Measurements from ENCODE around the gene SLC27A6.
A peak's percentile ranks its signal among the peaks of the same experiment; 100 is the strongest.
"Not testable (repeated sequence)": the region's sequence is repeated elsewhere in the genome, so short reads cannot be mapped to it uniquely, and the experiment has no call there.

The SLC27A6 gene

GRCh38 chr5:128949847-128950546 is 15.3 kb upstream of the SLC27A6 start:
- H3K4me3 ChIP-seq (replicated peaks; ENCODE audit: low read depth, low read length): no peak overlapping the region
- TF ChIP-seq CTCF (IDR thresholded peaks at IDR 0.05; ENCODE audit: low read length, missing control alignments): no peak
- no peak for DNase-seq (ENCODE audit: low read depth)

DNA sequence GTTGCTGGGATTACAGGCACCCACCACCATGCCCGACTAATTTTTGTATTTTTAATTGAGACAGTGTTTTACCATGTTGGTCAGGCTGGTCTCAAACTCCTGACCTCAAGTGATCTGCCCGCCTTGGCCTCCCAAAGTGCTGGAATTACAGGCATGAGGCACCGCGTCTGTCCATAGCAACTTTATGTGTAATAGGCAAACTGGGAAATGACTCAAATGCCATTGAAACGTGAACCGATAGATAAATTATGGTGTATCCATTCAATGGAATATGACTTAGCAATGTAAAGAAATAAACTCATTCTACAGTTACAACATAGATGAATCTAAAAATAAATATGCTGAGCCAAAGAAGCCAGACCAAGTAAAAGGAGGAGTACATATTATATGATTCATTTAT is 14.0 kb upstream of the SLC27A6 start:
- not testable (repeated sequence) for H3K4me3 ChIP-seq (replicated peaks; ENCODE audit: low read depth, low read length); DNase-seq (ENCODE audit: low read depth)

DNA sequence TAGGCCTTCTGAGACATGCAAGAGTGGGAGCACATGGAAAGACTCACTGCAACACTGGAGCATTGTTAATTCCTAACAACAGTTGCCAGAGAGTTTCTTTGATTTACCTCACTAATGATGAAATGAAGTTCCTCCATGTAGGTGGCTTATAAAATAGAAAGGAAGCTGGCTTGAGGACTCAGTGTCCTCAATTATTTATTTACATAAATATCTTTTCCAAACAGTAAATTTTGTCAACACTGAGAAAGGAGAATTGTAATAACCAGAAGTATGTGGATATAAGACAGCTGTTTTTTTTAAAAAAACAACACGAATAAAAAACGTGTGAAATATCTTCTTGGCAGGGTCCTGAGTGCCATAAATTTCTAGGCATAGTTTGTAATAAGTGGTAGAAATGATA is 9.1 kb upstream of the SLC27A6 start:
- TF ChIP-seq CTCF (IDR thresholded peaks at IDR 0.05; ENCODE audit: low read length, missing control alignments): no peak
- DNase-seq (ENCODE audit: low read depth): no peak
- H3K4me3 ChIP-seq (replicated peaks; ENCODE audit: low read depth, low read length): no peak overlapping the region

DNA sequence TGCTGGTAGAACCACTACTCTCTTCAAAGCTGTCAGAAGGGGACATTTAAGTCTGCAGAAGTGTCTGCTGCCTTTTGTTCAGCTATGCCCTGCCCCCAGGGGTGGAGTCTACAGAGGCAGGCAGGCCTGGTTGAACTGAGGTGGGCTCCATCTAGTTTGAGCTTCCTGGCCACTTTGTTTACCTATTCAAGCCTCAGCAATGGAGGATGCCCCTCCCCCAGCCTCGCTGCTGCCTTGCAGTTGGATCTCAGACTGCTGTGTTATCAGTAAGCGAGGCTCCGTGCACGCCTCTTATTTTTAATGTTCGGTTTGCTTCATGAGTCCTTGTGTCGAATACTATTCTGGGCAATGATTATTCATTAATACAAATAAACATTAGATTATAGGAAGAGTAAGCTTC is 3.1 kb upstream of the SLC27A6 start:
- H3K4me3 ChIP-seq (replicated peaks; ENCODE audit: low read depth, low read length): no peak overlapping the region
- TF ChIP-seq CTCF (IDR thresholded peaks at IDR 0.05; ENCODE audit: low read length, missing control alignments): no peak
- no peak for DNase-seq (ENCODE audit: low read depth)

- TF ChIP-seq CTCF (IDR thresholded peaks at IDR 0.05; ENCODE audit: low read length, missing control alignments): no peak
- H3K4me3 ChIP-seq (replicated peaks; ENCODE audit: low read depth, low read length): peak overlapping the region; percentile 30
- DNase-seq (ENCODE audit: low read depth): no peak
Measured at GRCh38 chr5:128965638-128966302, 482 bp downstream of the SLC27A6 start.

- TF ChIP-seq CTCF (IDR thresholded peaks at IDR 0.05; ENCODE audit: low read length, missing control alignments): no peak
- no peak overlapping the region for H3K4me3 ChIP-seq (replicated peaks; ENCODE audit: low read depth, low read length)
- DNase-seq (ENCODE audit: low read depth): no peak
Measured at GRCh38 chr5:128966375-128966774, 1.1 kb downstream of the SLC27A6 start.

GRCh38 chr5:128966846-128967245 is 1.6 kb downstream of the SLC27A6 start:
- no peak overlapping the region for H3K4me3 ChIP-seq (replicated peaks; ENCODE audit: low read depth, low read length)

More at GRCh38 chr5:128966846-128967245, 1.6 kb downstream of the SLC27A6 start:
- no peak for TF ChIP-seq CTCF (IDR thresholded peaks at IDR 0.05; ENCODE audit: low read length, missing control alignments)
- DNase-seq (ENCODE audit: low read depth): no peak
